ENCODE measurements around the gene KMT2C. TPM values are rescaled to one million over a fixed set of nuclear protein-coding genes. Genes with fewer than 3 reads are reported as not detected.
A peak's percentile ranks its signal among the peaks of the same experiment; 100 is the strongest.

The KMT2C gene
- total and polyA plus RNA-seq, 2 of the 13 experiments (the other 11 are each of a cell fraction or from before 2014, with no cell fraction given): 7.1 to 14.4 TPM

GRCh38 chr7:152341039-152341913 lies 94.5 kb downstream of the KMT2C start:
- H3K36me3 ChIP-seq (replicated peaks in 1 of 2; ENCODE audit: control insufficient read depth in 1 of 2, insufficient read depth in 2 of 2, low read length in 2 of 2): no peaks in the 10 kb centered on the region
- H3K79me2 ChIP-seq (ENCODE audit: insufficient read depth, low read length): peaks cover 23% of the 10 kb centered on the region
- H3K27me3 ChIP-seq (ENCODE audit: control insufficient read depth in 1 of 2, insufficient read depth in 2 of 2, low read length in 2 of 2): no peaks in the 10 kb centered on the region
- 83% methylated on average over 2 of the region's 2 CpGs for WGBS (ENCODE audit: low lambda C conversion rate)
- BruUV-seq (replicated peaks): no TSS peak
- no peak overlapping the region for H3K4me2 ChIP-seq (ENCODE audit: low read depth, low read length)
- peak overlapping the region; percentile 19 for H3K27ac ChIP-seq (ENCODE audit: extremely low read length, insufficient read depth, low read length)
- FAIRE-seq (peak; percentile 78), ATAC-seq (peak; percentile 97), DNase-seq (ENCODE audit: low spot score) (peak; percentile 60)
- H4K20me1 ChIP-seq (ENCODE audit: insufficient read depth, low read length): peaks cover 12% of the 10 kb centered on the region
- CTCF ChIA-PET (ENCODE audit: low intra/inter-chr PET ratio, low total read pairs): interaction anchor here (0.9 to 1.1 kb wide), 2 partner anchors 53 to 366 kb away, joined by 3 to 7 read pairs; no protein-coding TSS in a partner anchor
- in situ Hi-C loops (cut with HindIII; ENCODE audit: extremely low pct_ligation_motif_present, low pct_unique_long_range_greater_than_20kb) (loop anchor here (10.0 kb wide), 1 partner anchor 364 kb away; no protein-coding TSS in a partner anchor), intact Hi-C loops (cut with micrococcal nuclease; ENCODE audit: unreplicated experiment) (loop anchor here (10.0 kb wide), 1 partner anchor 124 kb away; no protein-coding TSS in a partner anchor)
- peak; percentile 70 for TF ChIP-seq SMC3 (IDR thresholded peaks at IDR 0.05; ENCODE audit: low read length)
- TF ChIP-seq SAP130 (CRISPR knock-in tag; IDR thresholded peaks at IDR 0.05; ENCODE audit: low read depth): 0 out of 2 replicates have a peak, but pooled peaks have one; percentile 37
- TF ChIP-seq MXI1 (IDR thresholded peaks at IDR 0.05; ENCODE audit: borderline replicate concordance, low read depth, low read length): no peak
- TF ChIP-seq ZNF264 (CRISPR knock-in tag; IDR thresholded peaks at IDR 0.05): no peak
- TF ChIP-seq ZNF737 (CRISPR knock-in tag; IDR thresholded peaks at IDR 0.05; ENCODE audit: borderline replicate concordance): no peak
- TF ChIP-seq ZNF292 (CRISPR knock-in tag; IDR thresholded peaks at IDR 0.05; ENCODE audit: borderline replicate concordance, low read depth): no peak
- no peak for TF ChIP-seq ETV5 (CRISPR knock-in tag; IDR thresholded peaks at IDR 0.05; ENCODE audit: borderline replicate concordance)
- TF ChIP-seq RAD21 (CRISPR knock-in tag; IDR thresholded peaks at IDR 0.05): peak; percentile 28; the same call in 1 of the 2 replicates
- peak; percentile 62 for TF ChIP-seq CTCF (CRISPR knock-in tag; IDR thresholded peaks at IDR 0.05)
- TF ChIP-seq CREM (IDR thresholded peaks at IDR 0.05): no peak
- TF ChIP-seq CREM (CRISPR knock-in tag; IDR thresholded peaks at IDR 0.05): no peak
- peak; percentile 64 for TF ChIP-seq ZNF143 (CRISPR knock-in tag; IDR thresholded peaks at IDR 0.05)
- TF ChIP-seq USF2 (IDR thresholded peaks at IDR 0.05; ENCODE audit: low read depth, low read length): no peak
- peak; percentile 57; the same call in 1 of the 2 replicates for TF ChIP-seq USF2 (CRISPR knock-in tag; IDR thresholded peaks at IDR 0.05; ENCODE audit: borderline replicate concordance)
- peak; percentile 67 for TF ChIP-seq STAG1 (CRISPR knock-in tag; IDR thresholded peaks at IDR 0.05)
- H3K4me3 ChIP-seq (replicated peaks in 1 of 3; ENCODE audit: insufficient read depth in 1 of 3, low read depth in 2 of 3, low read length in 3 of 3): no peak overlapping the region
- POLR2A ChIA-PET: interaction anchor here (1.0 kb wide), 1 partner anchor 8 kb away, joined by 3 read pairs; no protein-coding TSS in a partner anchor
- peaks cover 11% of the 10 kb centered on the region for H3K4me1 ChIP-seq (ENCODE audit: insufficient read depth, low read length)
- no peak overlapping the region for H2AFZ ChIP-seq (ENCODE audit: low read length)
- H3K9ac ChIP-seq (ENCODE audit: insufficient read depth, low read depth, low read length): no peak overlapping the region
- no peaks in the 10 kb centered on the region for H3K9me3 ChIP-seq (ENCODE audit: low read length)
